ENCODE measurements around the gene STMN3.
A peak's percentile ranks its signal among the peaks of the same experiment; 100 is the strongest.

The STMN3 gene

GRCh38 chr20:63626424-63627128 is 26.6 kb downstream of the STMN3 start, which contains the start of gene GMEB2:
Gene GMEB2, minus strand, starts transcription at chr20:63627101. Its CDS starts 7,704 bp downstream, at chr20:63619397.
- no peaks in the 10 kb centered on the region for H3K4me1 ChIP-seq (ENCODE audit: control insufficient read depth, insufficient read depth, low read length)
- peak within 1 kb of the TSS; percentile 98 for H3K27ac ChIP-seq (ENCODE audit: extremely low read depth, low read depth, low read length)
- no peaks in the 10 kb centered on the region for H3K36me3 ChIP-seq (ENCODE audit: control insufficient read depth in 2 of 2, insufficient read depth in 1 of 2, low read length in 2 of 2)
- CTCF ChIA-PET: interaction anchor here (1.1 kb wide), 1 partner anchor 22 kb away, joined by 3 read pairs; no protein-coding TSS in a partner anchor
- POLR2A ChIA-PET: interaction anchor here (0.8 to 1.5 kb wide), 9 partner anchors 8 to 52 kb away, joined by 3 to 20 read pairs (median 6); partner anchors contain the start of genes HELZ2, RTEL1 and STMN3
- peak within 1 kb of the TSS; percentile 89 for H3K4me3 ChIP-seq (ENCODE audit: low read depth, low read length)
- H3K9me3 ChIP-seq (ENCODE audit: control insufficient read depth, insufficient read depth, low read depth, low read length): no peaks in the 10 kb centered on the region
- TF ChIP-seq ZIC2 (tag by site-specific recombination; IDR thresholded peaks at IDR 0.05) (peak; percentile 94), ZNF664 (tag by site-specific recombination; IDR thresholded peaks at IDR 0.05) (no peak), ZNF416 (tag by site-specific recombination; IDR thresholded peaks at IDR 0.05) (no peak), ZBTB48 (tag by site-specific recombination; IDR thresholded peaks at IDR 0.05) (peak; percentile 86; the same call in 1 of the 2 replicates), ZBTB8A (tag by site-specific recombination; IDR thresholded peaks at IDR 0.05) (peak; percentile 93), ZXDB (tag by site-specific recombination; IDR thresholded peaks at IDR 0.05) (peak; percentile 49; the same call in 1 of the 2 replicates), YY2 (tag by site-specific recombination; IDR thresholded peaks at IDR 0.05) (no peak), HOXA7 (CRISPR knock-in tag; IDR thresholded peaks at IDR 0.05; ENCODE audit: borderline replicate concordance) (no peak), KLF17 (tag by site-specific recombination; IDR thresholded peaks at IDR 0.05) (0 out of 2 replicates have a peak, but pooled peaks have one; percentile 17), PATZ1 (tag by site-specific recombination; IDR thresholded peaks at IDR 0.05) (no peak), ZBTB10 (tag by site-specific recombination; IDR thresholded peaks at IDR 0.05) (0 out of 2 replicates have a peak, but pooled peaks have one; percentile 19), BCL11B (tag by site-specific recombination; IDR thresholded peaks at IDR 0.05; ENCODE audit: low read depth) (no peak), ZNF239 (tag by site-specific recombination; IDR thresholded peaks at IDR 0.05) (no peak), GLIS1 (tag by site-specific recombination; IDR thresholded peaks at IDR 0.05) (peak; percentile 98), ZNF792 (tag by site-specific recombination; IDR thresholded peaks at IDR 0.05) (no peak), ZNF114 (tag by site-specific recombination; IDR thresholded peaks at IDR 0.05) (no peak), GLIS2 (tag by site-specific recombination; IDR thresholded peaks at IDR 0.05) (peak; percentile 98), YY1 (tag by site-specific recombination; IDR thresholded peaks at IDR 0.05) (peak; percentile 25; the same call in 1 of the 2 replicates), ZNF423 (tag by site-specific recombination; IDR thresholded peaks at IDR 0.05) (peak; percentile 89), ZSCAN30 (tag by site-specific recombination; IDR thresholded peaks at IDR 0.05) (0 out of 2 replicates have a peak, but pooled peaks have one; percentile 11), ZNF561 (tag by site-specific recombination; IDR thresholded peaks at IDR 0.05; ENCODE audit: borderline replicate concordance) (peak; percentile 59; the same call in 1 of the 2 replicates), ZNF362 (tag by site-specific recombination; IDR thresholded peaks at IDR 0.05) (no peak)

All from HEK293 (cell line).